ENCODE results near the gene SLC35F5. TPM values are rescaled to one million over a fixed set of nuclear protein-coding genes. Genes with fewer than 3 reads are reported as not detected.
"Not testable (repeated sequence)": the region's sequence is repeated elsewhere in the genome, so short reads cannot be mapped to it uniquely, and the experiment has no call there.

Gene SLC35F5
- total RNA-seq, 4 donors from 2014 or later = 152 to 320 (median 177) TPM

DNA sequence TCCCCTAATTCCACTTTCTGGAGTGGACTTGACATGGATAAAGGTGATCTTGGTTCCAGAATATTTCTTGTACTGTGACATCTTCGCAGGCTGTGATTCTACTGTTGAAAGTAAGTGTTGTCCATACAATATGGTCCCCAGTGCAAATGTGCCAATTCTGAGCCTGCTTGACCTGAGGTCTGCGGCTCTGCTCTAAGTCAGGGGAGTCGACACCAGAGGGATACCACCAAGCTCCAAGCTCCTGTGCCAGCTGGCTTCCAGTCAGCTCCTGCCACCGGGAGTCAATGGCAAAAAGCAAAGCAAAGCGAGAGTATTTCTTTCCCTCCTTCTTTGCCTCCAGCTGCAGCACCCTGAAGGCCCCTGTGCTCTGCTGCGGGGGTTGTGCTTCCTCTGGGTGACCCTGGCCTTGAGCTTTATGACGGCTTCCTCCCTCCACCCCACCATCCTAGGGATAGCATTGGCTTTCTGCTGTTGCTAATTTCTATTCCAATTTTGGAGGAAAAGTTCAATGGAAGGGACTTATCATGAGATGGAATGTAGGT lies 50.4 kb downstream of the SLC35F5 start:
- intact Hi-C loops (cut with DNase I) = no loop called here
- H3K27ac ChIP-seq = no peak overlapping the region
- 80 to 96% methylated on average over 6 to 7 of the region's 7 CpGs for WGBS, 2 donors
- H3K27me3 ChIP-seq = no peaks in the 10 kb centered on the region
- no peaks in the 10 kb centered on the region for H3K9me3 ChIP-seq
- H3K4me3 ChIP-seq (replicated peaks in 1 of 3) = no peak overlapping the region
- H3K4me1 ChIP-seq = peaks cover 0 to 1% of the 10 kb centered on the region in 2 donors
- no peak for DNase-seq
- H3K36me3 ChIP-seq = peaks cover 0 to 5% of the 10 kb centered on the region in 2 donors
- no peak for TF ChIP-seq POLR2A (IDR thresholded peaks at IDR 0.05)
- TF ChIP-seq, protein P1, sequence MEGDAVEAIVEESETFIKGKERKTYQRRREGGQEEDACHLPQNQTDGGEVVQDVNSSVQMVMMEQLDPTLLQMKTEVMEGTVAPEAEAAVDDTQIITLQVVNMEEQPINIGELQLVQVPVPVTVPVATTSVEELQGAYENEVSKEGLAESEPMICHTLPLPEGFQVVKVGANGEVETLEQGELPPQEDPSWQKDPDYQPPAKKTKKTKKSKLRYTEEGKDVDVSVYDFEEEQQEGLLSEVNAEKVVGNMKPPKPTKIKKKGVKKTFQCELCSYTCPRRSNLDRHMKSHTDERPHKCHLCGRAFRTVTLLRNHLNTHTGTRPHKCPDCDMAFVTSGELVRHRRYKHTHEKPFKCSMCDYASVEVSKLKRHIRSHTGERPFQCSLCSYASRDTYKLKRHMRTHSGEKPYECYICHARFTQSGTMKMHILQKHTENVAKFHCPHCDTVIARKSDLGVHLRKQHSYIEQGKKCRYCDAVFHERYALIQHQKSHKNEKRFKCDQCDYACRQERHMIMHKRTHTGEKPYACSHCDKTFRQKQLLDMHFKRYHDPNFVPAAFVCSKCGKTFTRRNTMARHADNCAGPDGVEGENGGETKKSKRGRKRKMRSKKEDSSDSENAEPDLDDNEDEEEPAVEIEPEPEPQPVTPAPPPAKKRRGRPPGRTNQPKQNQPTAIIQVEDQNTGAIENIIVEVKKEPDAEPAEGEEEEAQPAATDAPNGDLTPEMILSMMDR (IDR thresholded peaks at IDR 0.05) = no peak

DNA sequence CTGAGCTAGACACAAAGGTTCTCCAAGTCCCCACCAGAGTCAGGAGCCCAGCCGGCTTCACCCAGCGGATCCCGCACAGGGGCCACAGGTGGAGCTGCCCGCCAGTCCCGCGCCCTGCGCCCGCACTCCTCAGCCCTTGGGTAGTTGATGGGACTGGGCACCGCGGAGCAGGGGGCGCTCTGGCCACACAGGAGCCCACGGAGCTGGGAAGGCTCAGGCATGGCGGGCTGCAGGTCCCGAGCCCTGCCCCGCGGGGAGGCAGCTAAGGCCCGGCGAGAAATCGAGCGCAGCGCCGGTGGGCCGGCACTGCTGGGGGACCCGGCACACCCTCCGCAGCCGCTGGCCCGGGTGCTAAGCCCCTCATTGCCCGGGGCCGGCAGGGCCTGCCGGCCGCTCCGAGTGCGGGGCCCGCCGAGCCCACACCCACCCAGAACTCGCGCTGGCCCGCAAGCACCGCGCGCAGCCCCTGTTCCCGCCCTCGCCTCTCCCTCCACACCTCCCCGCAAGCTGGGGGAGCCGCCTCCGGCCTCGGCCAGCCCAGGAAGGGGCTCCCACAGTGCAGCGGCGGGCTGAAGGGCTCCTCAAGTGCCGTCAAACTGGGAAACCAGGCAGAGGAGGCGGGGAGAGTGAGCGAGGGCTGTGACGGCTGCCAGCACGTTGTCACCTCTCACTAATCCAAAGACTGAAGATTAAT lies 52.0 kb downstream of the SLC35F5 start:
- intact Hi-C loops (cut with DNase I); H3K27me3 ChIP-seq; H3K36me3 ChIP-seq; DNase-seq; H3K9me3 ChIP-seq; H3K4me3 ChIP-seq (replicated peaks in 1 of 3); H3K27ac ChIP-seq; H3K4me1 ChIP-seq: not testable (repeated sequence)
- WGBS, 2 donors = 92 to 95% methylated on average over 11 to 33 of the region's 54 CpGs

DNA sequence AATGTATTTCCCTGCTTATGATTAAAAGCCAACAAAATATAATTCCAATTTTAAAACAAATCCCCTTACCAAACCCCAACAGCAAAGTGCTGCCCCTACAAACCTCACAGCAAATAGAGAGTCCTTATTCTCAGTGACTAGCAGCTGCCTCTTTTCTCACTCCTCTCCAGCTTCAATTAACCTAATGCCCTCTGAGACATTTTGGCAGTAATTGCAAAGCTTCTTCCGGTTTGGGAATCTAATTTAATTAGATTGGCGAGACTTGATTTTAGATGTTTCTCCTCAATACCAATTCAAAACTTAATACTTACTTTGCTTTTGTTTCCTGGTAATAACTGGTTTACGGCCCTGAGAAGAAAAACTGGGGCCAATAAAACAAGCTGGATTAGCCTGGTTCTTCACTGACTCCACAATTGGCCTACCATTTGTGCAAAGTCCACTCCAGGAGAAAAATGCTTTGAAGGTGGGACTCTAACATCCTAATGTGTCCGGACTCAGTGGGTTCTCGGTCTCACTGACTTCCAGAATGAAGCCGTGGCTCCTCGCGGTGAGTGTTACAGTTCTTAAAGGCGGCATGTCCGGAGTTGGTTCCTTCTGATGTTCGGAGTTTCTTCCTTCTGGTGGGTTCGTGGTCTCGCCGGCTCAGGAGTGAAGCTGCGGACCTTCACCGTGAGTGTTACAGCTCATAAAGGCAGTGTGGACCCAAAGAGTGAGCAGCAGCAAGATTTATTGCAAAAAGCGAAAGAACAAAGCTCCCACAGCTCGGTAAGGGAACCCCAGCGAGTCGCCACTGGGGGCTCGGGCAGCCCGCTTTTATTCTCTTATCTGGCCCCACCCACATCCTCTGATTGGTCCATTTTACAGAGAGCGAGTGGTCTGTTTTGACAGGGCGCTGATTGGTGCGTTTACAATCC lies 52.8 kb downstream of the SLC35F5 start:
- intact Hi-C loops (cut with DNase I) = no loop called here
- H3K36me3 ChIP-seq = peaks cover 0 to 5% of the 10 kb centered on the region in 2 donors

DNA sequence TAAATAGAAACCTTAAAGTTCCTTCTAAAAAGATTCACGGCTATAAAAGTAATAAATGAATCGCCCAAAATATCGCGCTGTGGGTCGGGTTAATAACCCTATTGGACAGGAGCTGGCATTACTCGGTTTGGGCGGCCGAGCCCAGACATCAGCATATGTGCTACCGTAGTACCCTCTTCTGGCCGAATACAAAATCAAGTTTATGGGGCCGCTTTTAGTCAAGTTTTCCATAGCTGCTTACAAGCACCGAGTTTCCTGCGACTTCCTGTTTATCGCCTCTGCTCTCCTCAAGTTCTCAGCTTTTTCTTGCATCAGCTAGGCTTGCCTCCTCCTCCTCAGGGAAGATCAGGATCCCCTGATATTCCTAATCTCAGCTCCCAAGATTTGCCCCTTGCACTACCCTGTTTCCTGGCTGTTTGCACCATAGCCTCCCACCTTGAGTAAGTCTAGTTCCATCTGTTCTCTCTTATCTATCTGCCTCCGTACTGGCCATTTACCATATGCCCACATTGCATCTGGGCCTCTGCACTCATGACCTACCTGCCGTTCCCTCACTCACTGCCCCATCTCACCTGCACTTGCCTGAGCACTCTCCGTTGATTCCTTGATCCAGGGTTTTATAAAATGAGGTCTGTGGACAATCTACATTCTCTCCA lies 56.1 kb downstream of the SLC35F5 start:
- Histone ChIP-seq H3K9me3 (no peaks in the 10 kb centered on the region), H3K4me3 (replicated peaks in 1 of 3) (no peak overlapping the region), H3K36me3 (peaks cover 0 to 5% of the 10 kb centered on the region in 2 donors), H3K4me1 (no peaks in the 10 kb centered on the region), H3K27me3 (no peaks in the 10 kb centered on the region), H3K27ac (no peak overlapping the region)
- TF ChIP-seq POLR2A (IDR thresholded peaks at IDR 0.05) = no peak
- TF ChIP-seq, protein P1 (IDR thresholded peaks at IDR 0.05) = no peak
- intact Hi-C loops (cut with DNase I) = no loop called here
- 70 to 78% methylated on average over 17 of the region's 17 CpGs for WGBS, 2 donors
- no peak for DNase-seq

More for the DNA sequence above, 52.8 kb downstream of the SLC35F5 start:
- TF ChIP-seq, protein P1 (IDR thresholded peaks at IDR 0.05) = no peak
- no peak for TF ChIP-seq POLR2A (IDR thresholded peaks at IDR 0.05)
- H3K9me3 ChIP-seq = no peaks in the 10 kb centered on the region
- no peak for DNase-seq
- H3K27ac ChIP-seq = no peak overlapping the region
- H3K4me1 ChIP-seq = no peaks in the 10 kb centered on the region
- no peak overlapping the region for H3K4me3 ChIP-seq (replicated peaks in 1 of 3)
- 96 to 97% methylated on average over 22 to 25 of the region's 25 CpGs for WGBS, 2 donors
- no peaks in the 10 kb centered on the region for H3K27me3 ChIP-seq

DNA sequence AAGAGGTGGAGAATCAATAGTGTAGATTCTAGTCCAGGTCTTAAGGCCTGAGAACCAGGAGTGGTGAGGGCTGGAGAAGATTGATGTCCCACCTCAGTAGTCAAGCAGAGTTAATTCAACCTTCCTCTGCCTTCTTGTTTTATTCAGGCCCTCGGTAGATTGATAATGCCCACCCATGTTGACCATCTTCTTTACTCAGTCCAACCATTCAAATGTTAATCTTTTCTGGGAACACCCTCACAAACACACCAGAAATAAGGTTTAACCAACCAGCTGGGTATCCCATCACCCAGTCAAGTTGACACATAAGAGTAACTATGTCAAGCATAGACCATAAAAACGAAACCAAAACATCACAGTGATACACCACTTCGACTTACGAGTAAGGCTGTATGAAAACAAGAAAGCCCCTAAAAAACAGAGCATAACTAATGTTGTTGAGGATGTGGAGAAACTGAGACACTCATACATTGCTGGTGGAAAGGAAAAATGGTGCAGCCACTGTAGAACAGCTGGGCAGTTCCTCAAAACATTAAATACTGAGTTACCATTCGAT lies 57.5 kb downstream of the SLC35F5 start:
- Histone ChIP-seq H3K27ac (no peak overlapping the region), H3K4me1 (peaks cover 4 to 9% of the 10 kb centered on the region in 2 donors), H3K4me3 (replicated peaks in 1 of 3) (no peak overlapping the region), H3K36me3 (no peaks in the 10 kb centered on the region), H3K9me3 (no peaks in the 10 kb centered on the region), H3K27me3 (no peaks in the 10 kb centered on the region)
- TF ChIP-seq, protein P1 (IDR thresholded peaks at IDR 0.05) = no peak
- TF ChIP-seq POLR2A (IDR thresholded peaks at IDR 0.05) = no peak
- DNase-seq = no peak
- intact Hi-C loops (cut with DNase I) = no loop called here
- WGBS, 2 donors = 94 to 95% methylated on average over 5 of the region's 5 CpGs

DNA sequence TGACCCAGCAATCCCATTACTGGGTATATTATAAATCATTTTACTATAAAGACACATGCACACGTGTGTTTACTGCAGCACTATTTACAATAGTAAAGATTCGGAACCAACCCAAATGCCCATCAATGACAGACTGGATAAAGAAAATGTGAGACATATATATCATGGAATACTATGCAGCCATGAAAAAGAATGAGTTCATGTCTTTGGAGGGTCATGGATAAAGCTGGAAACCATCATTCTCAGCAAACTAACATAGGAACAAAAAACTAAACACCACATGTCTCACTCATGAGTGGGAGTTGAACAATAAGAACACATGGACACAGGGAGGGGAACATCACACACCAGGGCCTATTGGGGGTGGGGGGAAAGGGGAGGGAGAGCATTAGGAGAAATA lies 58.2 kb downstream of the SLC35F5 start:
- H3K36me3 ChIP-seq; intact Hi-C loops (cut with DNase I); H3K4me3 ChIP-seq (replicated peaks in 1 of 3); H3K27ac ChIP-seq; DNase-seq; H3K27me3 ChIP-seq; H3K9me3 ChIP-seq: not testable (repeated sequence)
- WGBS, 2 donors = 89 to 97% methylated on average over 2 of the region's 2 CpGs
- H3K4me1 ChIP-seq = peaks cover 10 to 12% of the 10 kb centered on the region in 2 donors

Measured in thyroid gland (tissue), 4 donors.